A549 (cell line): ENCODE measurements around the gene CASP8. TPM values are rescaled to one million over a fixed set of nuclear protein-coding genes. Genes with fewer than 3 reads are reported as not detected.

Experiments
- ATAC-seq, 2 experiments: fragments of 200-7000 bp in 1 of 2; fragments of >200 bp in 1 of 2; cut with Nextera tagmentation in 1 of 2; cut with Tn5 transposase in 1 of 2; 3 replicates each; pipeline versions ENCODE4 v1.8.0 to v1.9.1; 2018 to 2020; ENCODE audit warnings: mild to moderate bottlenecking in 1 of 2, moderate library complexity in 1 of 2
- CTCF ChIA-PET: fragments of 300-600 bp; sonication (Branson Sonifier 250); formaldehyde crosslinking; extraction: SDS; loops from one replicate; lab custom pipeline; 2021; ENCODE audit warnings: antibody characterized with exemption, inconsistent platforms; lab: Yijun Ruan, JAX
- POLR2A ChIA-PET: fragments of 350-600 bp; formaldehyde crosslinking; extraction: SDS; loops from one replicate; lab custom pipeline; 2021; ENCODE audit warnings: antibody characterized with exemption, inconsistent platforms; lab: Yijun Ruan, JAX
- DNase-seq, 2 experiments: peaks; one replicate each; pipeline versions ENCODE4 v3.0.0 to v3.0.0-alpha.2; 2011 to 2016; ENCODE audit warnings: low read depth in 1 of 2, low spot score in 1 of 2
- FAIRE-seq: peaks from 2 replicates; lab custom pipeline; 2011; peaks lifted over from hg19 to GRCh38; lab: Jason Lieb, UNC
- H3K27ac ChIP-seq, 2 experiments: fragments of >200 bp; sonication (Bioruptor Twin); formaldehyde crosslinking; 3 replicates each; pipeline ENCODE4 v1.5.1; 2016 to 2017
- H3K4me1 ChIP-seq: fragments of >200 bp; sonication (Bioruptor Twin); formaldehyde crosslinking; 3 replicates; pipeline ENCODE4 v1.6.1; 2016
- H3K4me2 ChIP-seq: fragments of >200 bp; sonication (Bioruptor Twin); formaldehyde crosslinking; 3 replicates; pipeline ENCODE4 v1.6.1; 2016
- H3K4me3 ChIP-seq: fragments of >200 bp; sonication (Bioruptor Twin); formaldehyde crosslinking; 3 replicates; pipeline ENCODE4 v1.5.1; 2016
- H3K9me3 ChIP-seq: fragments of >200 bp; sonication (Bioruptor Twin); formaldehyde crosslinking; 3 replicates; pipeline ENCODE4 v1.6.1; 2016
- CBX2 ChIP-seq: fragments of 200-600 bp; sonication (generic); IDR thresholded peaks from 2 replicates; pipeline ENCODE4 v1.6.1; 2016; ENCODE audit warnings: low read depth, mild to moderate bottlenecking, borderline replicate concordance
- CBX8 ChIP-seq: fragments of 200-600 bp; sonication (generic); IDR thresholded peaks from 2 replicates; pipeline ENCODE4 v1.6.1; 2016
- EHMT2 ChIP-seq: fragments of 200-600 bp; sonication (generic); IDR thresholded peaks from 2 replicates; pipeline ENCODE4 v1.6.1; 2016; ENCODE audit warnings: antibody characterized with exemption, low read depth, mild to moderate bottlenecking, moderate library complexity
- ELK1 ChIP-seq: fragments of 150-350 bp; IDR thresholded peaks from 2 replicates; pipeline ENCODE4 v1.6.1; 2014; ENCODE audit warnings: low read depth, mild to moderate bottlenecking, low read length
- ESRRA ChIP-seq: fragments of 150-350 bp; IDR thresholded peaks from 2 replicates; pipeline ENCODE4 v1.6.1; 2014; ENCODE audit warnings: mild to moderate bottlenecking, low read length, borderline replicate concordance
- FOXS1 ChIP-seq: fragments of 250-450 bp; sonication (Bioruptor Pico); IDR thresholded peaks from 2 replicates; pipeline ENCODE4 v1.5.0; 2020; ENCODE audit warnings: mild to moderate bottlenecking, moderate library complexity
- GATA3 ChIP-seq: IDR thresholded peaks from 2 replicates; pipeline ENCODE4 v1.6.1; 2012; ENCODE audit warnings: borderline replicate concordance
- HDAC2 ChIP-seq: fragments of 200-600 bp; sonication (generic); IDR thresholded peaks from 2 replicates; pipeline ENCODE4 v1.6.1; 2016
- HEYL ChIP-seq: fragments of 250-450 bp; sonication (Bioruptor Pico); IDR thresholded peaks from 2 replicates; pipeline ENCODE4 v1.8.0; 2021; ENCODE audit warnings: mild to moderate bottlenecking, moderate library complexity
- HOXA7 ChIP-seq: fragments of 250-450 bp; sonication (Bioruptor Pico); IDR thresholded peaks from 2 replicates; pipeline ENCODE4 v1.5.0; 2020; ENCODE audit warnings: mild to moderate bottlenecking, moderate library complexity
- JUNB ChIP-seq: fragments of >200 bp; sonication (Bioruptor Twin); formaldehyde crosslinking; IDR thresholded peaks from 2 replicates; pipeline ENCODE4 v1.6.1; 2016
- KDM5A ChIP-seq: fragments of 200-600 bp; sonication (generic); IDR thresholded peaks from 2 replicates; pipeline ENCODE4 v1.6.1; 2016; ENCODE audit warnings: antibody characterized with exemption, mild to moderate bottlenecking
- MAFK ChIP-seq: fragments of 450-650 bp; IDR thresholded peaks from 2 replicates; pipeline ENCODE4 v1.6.1; 2014; ENCODE audit not compliant: partially characterized antibody
- MAZ ChIP-seq: fragments of 150-350 bp; IDR thresholded peaks from 2 replicates; pipeline ENCODE4 v1.6.1; 2014; ENCODE audit warnings: antibody characterized with exemption, low read depth, low read length, borderline replicate concordance
- NFE2L2 ChIP-seq: fragments of 150-350 bp; conservative IDR thresholded peaks from 2 replicates; pipeline ENCODE4 v1.6.1; 2014; ENCODE audit warnings: low read length
- NPAS2 ChIP-seq: fragments of 250-450 bp; sonication (Bioruptor Pico); IDR thresholded peaks from 2 replicates; pipeline ENCODE4 v1.8.0; 2022; ENCODE audit warnings: mild to moderate bottlenecking, moderate library complexity, borderline replicate concordance
- NR3C1 ChIP-seq: fragments of >200 bp; sonication (Bioruptor Twin); formaldehyde crosslinking; IDR thresholded peaks from 3 replicates; pipeline ENCODE4 v1.6.1; 2017
- POLR2AphosphoS2 ChIP-seq: conservative IDR thresholded peaks from 2 replicates; pipeline ENCODE4 v1.6.1; 2012; ENCODE audit warnings: low read length, improper control_type of control experiment, inconsistent platforms
- RNF2 ChIP-seq: fragments of 200-600 bp; sonication (generic); IDR thresholded peaks from 2 replicates; pipeline ENCODE4 v1.6.1; 2016; ENCODE audit warnings: low read depth, mild to moderate bottlenecking, antibody characterized with exemption, moderate library complexity, borderline replicate concordance
- SMC3 ChIP-seq: fragments of >200 bp; sonication (Bioruptor Twin); formaldehyde crosslinking; IDR thresholded peaks from 3 replicates; pipeline ENCODE4 v1.6.1; 2018; ENCODE audit warnings: inconsistent platforms
- TFCP2L1 ChIP-seq: fragments of 250-450 bp; sonication (Bioruptor Pico); IDR thresholded peaks from 2 replicates; pipeline ENCODE4 v1.5.0; 2021; ENCODE audit warnings: mild to moderate bottlenecking
- ZNF302 ChIP-seq: fragments of 250-450 bp; sonication (Bioruptor Pico); IDR thresholded peaks from 2 replicates; pipeline ENCODE4 v1.9.0; 2021; ENCODE audit warnings: inconsistent platforms, mild to moderate bottlenecking, moderate library complexity
- ZSCAN20 ChIP-seq: fragments of 250-450 bp; sonication (Bioruptor Pico); IDR thresholded peaks from 2 replicates; pipeline ENCODE4 v1.8.0; 2022; ENCODE audit warnings: mild to moderate bottlenecking, moderate library complexity
- WGBS: methylation state at CpG from one replicate; pipeline ENCODE4 v1.1.6; 2017; ENCODE audit errors: missing lambda C conversion rate; 5-methylcytosine and 5-hydroxymethylcytosine counted together
- polyA plus RNA-seq, 4 experiments: library from polyadenylated mRNA; depleted of rRNA in 3 of 4; stranded (reverse); fragments of >200 nt; fragmentation: RNase III in 1 of 4; extraction: RNeasy Plus Mini Kit Qiagen cat#74134 plus additional on column Dnase treatment in 1 of 4; gene quantifications; 2 replicates in 3 of 4; 3 replicates in 1 of 4; pipeline ENCODE4 v1.2.3, GENCODE V29; 2011 to 2017
- TF ChIP-seq, protein P1 (sequence below): fragments of >200 bp; sonication (Bioruptor Twin); formaldehyde crosslinking; IDR thresholded peaks from 3 replicates; pipeline ENCODE4 v1.6.1; 2016
- TF ChIP-seq, protein P2 (sequence below): fragments of >200 bp; sonication (Bioruptor Twin); formaldehyde crosslinking; IDR thresholded peaks from 2 replicates; pipeline ENCODE4 v1.6.1; 2016

The CASP8 gene
- polyA plus RNA-seq, 2 of the 4 experiments (the other 2 are of a cell fraction) = 40.2 to 65.2 TPM

GRCh38 chr2:201320257-201320656 is 59.9 kb downstream of the CASP8 start (continued):
- no peak for TF ChIP-seq MAFK

GRCh38 chr2:201320701-201321100 is 60.4 kb downstream of the CASP8 start:
- 43% methylated on average over 4 of the region's 4 CpGs for WGBS
- Histone ChIP-seq H3K4me1 (no peaks in the 10 kb centered on the region), H3K27ac (no peak overlapping the region), H3K4me3 (no peak overlapping the region), H3K4me2 (no peak overlapping the region), H3K9me3 (peaks cover 13% of the 10 kb centered on the region; the same call in 2 of the 3 replicates)
- FAIRE-seq = no peak
- CTCF ChIA-PET = no interaction called here
- POLR2A ChIA-PET = no interaction called here
- DNase-seq = no peak
- ATAC-seq = no peak
- TF ChIP-seq HOXA7 (CRISPR knock-in tag) = no peak
- TF ChIP-seq ELK1 = no peak
- no peak for TF ChIP-seq HEYL (CRISPR knock-in tag)
- no peak for TF ChIP-seq NFE2L2
- TF ChIP-seq ZSCAN20 (CRISPR knock-in tag) = no peak
- no peak for TF ChIP-seq KDM5A
- no peak for TF ChIP-seq SMC3
- TF ChIP-seq HDAC2 = no peak
- TF ChIP-seq CBX2 = no peak
- TF ChIP-seq, protein P1, sequence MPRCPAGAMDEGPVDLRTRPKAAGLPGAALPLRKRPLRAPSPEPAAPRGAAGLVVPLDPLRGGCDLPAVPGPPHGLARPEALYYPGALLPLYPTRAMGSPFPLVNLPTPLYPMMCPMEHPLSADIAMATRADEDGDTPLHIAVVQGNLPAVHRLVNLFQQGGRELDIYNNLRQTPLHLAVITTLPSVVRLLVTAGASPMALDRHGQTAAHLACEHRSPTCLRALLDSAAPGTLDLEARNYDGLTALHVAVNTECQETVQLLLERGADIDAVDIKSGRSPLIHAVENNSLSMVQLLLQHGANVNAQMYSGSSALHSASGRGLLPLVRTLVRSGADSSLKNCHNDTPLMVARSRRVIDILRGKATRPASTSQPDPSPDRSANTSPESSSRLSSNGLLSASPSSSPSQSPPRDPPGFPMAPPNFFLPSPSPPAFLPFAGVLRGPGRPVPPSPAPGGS = no peak
- no peak for TF ChIP-seq JUNB

DNA sequence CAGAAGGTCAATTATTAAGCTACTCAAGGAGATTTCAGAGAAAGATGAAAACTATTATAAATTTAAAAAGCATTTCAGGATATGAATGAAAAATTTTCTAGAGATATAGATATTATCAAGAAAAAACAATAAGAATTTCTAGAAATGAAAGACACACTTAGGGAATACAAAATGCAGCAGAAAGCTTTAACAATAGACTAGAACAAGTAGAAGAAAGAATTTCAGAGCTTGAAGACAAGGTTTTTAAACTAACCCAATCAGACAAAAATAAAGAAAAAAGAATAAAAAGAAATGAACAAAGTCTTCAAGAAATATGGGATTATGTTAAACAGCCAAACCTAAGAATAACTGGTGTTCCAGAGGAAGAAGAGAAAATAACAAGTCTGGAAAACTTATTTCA is 62.4 kb downstream of the CASP8 start:
- ATAC-seq = no peak
- no peak overlapping the region for H3K4me3 ChIP-seq
- no peaks in the 10 kb centered on the region for H3K4me1 ChIP-seq
- no peak overlapping the region for H3K4me2 ChIP-seq
- no peak for TF ChIP-seq NPAS2 (CRISPR knock-in tag)
- TF ChIP-seq ZNF302 (CRISPR knock-in tag) = no peak
- TF ChIP-seq NR3C1 = no peak
- no peak for TF ChIP-seq MAZ
- TF ChIP-seq FOXS1 (CRISPR knock-in tag) = no peak
- TF ChIP-seq MAFK = no peak
- no peak for TF ChIP-seq CBX2
- TF ChIP-seq TFCP2L1 (CRISPR knock-in tag) = no peak
- TF ChIP-seq ESRRA = no peak
- H3K27ac ChIP-seq = no peak overlapping the region
- ChIA-PET CTCF (interaction anchor here (0.6 kb wide), 1 partner anchor 1887 kb away, joined by 4 read pairs; no protein-coding TSS in a partner anchor), POLR2A (no interaction called here)
- DNase-seq = no peak
- FAIRE-seq = no peak
- peaks cover 20% of the 10 kb centered on the region; the same call in 2 of the 3 replicates for H3K9me3 ChIP-seq

- WGBS = 52% methylated on average over 3 of the region's 3 CpGs
- Histone ChIP-seq H3K27ac (no peak overlapping the region), H3K4me1 (no peaks in the 10 kb centered on the region), H3K9me3 (peaks cover 14% of the 10 kb centered on the region; the same call in 2 of the 3 replicates), H3K4me3 (no peak overlapping the region), H3K4me2 (no peak overlapping the region)
- TF ChIP-seq HEYL (CRISPR knock-in tag) = no peak
- no peak for TF ChIP-seq RNF2
- TF ChIP-seq KDM5A = no peak
- TF ChIP-seq GATA3 = no peak
- no peak for TF ChIP-seq POLR2AphosphoS2
- TF ChIP-seq, protein P2, sequence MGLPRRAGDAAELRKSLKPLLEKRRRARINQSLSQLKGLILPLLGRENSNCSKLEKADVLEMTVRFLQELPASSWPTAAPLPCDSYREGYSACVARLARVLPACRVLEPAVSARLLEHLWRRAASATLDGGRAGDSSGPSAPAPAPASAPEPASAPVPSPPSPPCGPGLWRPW = no peak
- no peak for TF ChIP-seq EHMT2
- TF ChIP-seq CBX8 = no peak
- no peak for FAIRE-seq
- DNase-seq = no peak
- ATAC-seq = no peak
- ChIA-PET POLR2A (no interaction called here), CTCF (interaction anchor here (0.9 kb wide), 1 partner anchor 24 kb away, joined by 3 read pairs; no protein-coding TSS in a partner anchor)
Observed at GRCh38 chr2:201327678-201328077, 67.3 kb downstream of the CASP8 start.
